HG03108 (cell line): ENCODE results near the gene SPINT3.

Experiments used
- ATAC-seq: cut with Tn5 transposase; IDR thresholded peaks from one replicate; pipeline ENCODE4 v1.9.1; 2021; ENCODE audit warnings: moderate library complexity; ENCODE audit not compliant: unreplicated experiment

SPINT3 gene, protein sequence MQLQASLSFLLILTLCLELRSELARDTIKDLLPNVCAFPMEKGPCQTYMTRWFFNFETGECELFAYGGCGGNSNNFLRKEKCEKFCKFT

GRCh38 chr20:45515147-45515913, at the start of gene SPINT3:
Gene SPINT3 (minus strand): TSS chr20:45515622. CDS start chr20:45515608, 14 bp downstream.
- no peak for ATAC-seq

- no peak for ATAC-seq
Observed at GRCh38 chr20:45564760-45565276, 49.4 kb upstream of the SPINT3 start.

DNA sequence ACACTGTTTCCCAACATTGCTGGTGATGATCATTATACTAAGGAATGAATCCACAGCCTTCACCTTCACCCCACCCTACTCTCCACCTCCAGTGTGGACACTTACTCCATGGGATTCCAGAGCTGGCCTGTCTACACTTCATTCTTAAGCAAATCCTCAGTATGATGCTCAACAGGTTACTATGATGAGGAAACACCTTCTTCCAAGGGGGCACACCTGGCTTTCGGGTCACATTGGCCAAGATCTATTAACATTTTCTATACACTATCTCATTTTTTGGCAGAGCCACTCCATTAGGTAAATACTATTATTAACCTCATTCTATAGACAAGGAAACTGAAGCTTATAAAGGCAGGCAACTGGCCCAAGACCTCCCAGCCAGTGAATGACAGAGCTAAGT, 39.8 kb upstream of the SPINT3 start:
- ATAC-seq: no peak

DNA sequence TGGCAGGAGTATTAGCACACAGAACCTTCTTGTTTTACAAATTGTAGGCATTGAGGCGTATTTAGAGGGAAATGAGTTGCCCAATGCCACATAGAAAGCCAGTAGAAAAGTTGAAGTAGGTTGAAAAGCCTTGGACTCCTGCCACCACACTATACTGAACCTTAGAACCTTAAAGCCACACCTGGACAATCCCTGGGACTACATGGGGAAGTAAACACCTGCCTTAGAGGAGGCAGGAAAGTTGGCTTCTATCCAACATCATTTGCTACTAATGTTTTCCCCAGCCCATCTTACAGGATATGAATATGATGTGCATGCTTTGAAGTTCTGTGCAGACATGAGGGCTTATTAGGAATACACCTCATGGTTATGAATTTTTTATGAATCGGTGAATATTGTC, 37.0 kb upstream of the SPINT3 start:
- no peak for ATAC-seq

- ATAC-seq: no peak
Observed at GRCh38 chr20:45550765-45551164, 35.3 kb upstream of the SPINT3 start.

GRCh38 chr20:45548410-45548809, 33.0 kb upstream of the SPINT3 start:
- no peak for ATAC-seq

DNA sequence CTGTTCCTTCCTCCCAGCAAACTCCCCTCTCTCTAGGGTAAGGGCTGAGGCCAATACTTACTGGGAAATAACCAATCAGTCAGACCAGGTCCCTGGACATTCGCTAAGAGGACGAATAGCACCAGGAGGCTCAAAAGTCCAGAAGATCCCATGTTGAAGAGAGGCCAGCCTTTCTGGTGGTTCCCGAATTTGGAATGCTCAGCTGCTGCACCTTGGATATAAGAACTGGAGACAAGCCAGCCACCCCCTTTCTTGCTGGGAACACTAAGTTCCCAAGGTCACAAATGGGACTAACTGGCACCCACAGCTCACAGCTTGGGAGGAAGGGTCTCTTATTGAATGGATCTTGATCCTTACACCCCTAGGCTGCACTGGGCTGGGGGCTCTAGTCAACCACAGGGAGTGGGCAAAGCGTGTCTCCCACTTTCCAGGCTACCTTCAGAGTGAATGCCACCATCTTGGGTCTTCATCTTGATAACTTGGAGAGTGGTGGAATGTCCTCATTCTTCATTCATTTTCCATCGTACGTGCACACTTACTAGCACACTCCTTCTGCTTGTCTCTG, 31.9 kb upstream of the SPINT3 start, which contains the start of gene EPPIN:
EPPIN (minus strand) TSS at position 196 of the 565 bp plus-strand sequence; CDS start at position 152, 44 bp downstream.
- no peak for ATAC-seq

- ATAC-seq: no peak
Observed at GRCh38 chr20:45545754-45546453, 30.5 kb upstream of the SPINT3 start.

DNA sequence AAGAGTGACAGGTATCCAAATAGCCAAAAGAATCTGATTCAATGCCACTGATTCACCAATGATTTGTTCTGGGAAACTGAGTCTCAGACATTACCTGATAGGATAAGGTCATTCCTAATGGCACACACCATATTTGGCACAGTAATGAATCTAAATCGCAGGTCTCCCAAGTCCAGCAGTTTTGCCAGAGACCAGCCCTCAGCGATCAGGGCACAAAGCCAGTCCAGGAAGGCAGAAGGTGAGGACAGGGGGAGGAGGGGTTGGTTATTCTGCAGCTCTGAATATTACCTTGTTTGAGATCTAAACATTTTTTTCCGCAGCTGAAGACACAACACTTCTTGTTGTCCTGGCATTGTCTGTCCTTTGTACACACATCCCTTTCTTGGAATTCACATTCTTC, 29.9 kb upstream of the SPINT3 start:
- ATAC-seq: no peak

- no peak for ATAC-seq
Observed at GRCh38 chr20:45539382-45539781, 24.0 kb upstream of the SPINT3 start, which contains the start of gene WFDC6. Gene WFDC6 (minus strand): TSS chr20:45539482. CDS start chr20:45539407, 75 bp downstream.

DNA sequence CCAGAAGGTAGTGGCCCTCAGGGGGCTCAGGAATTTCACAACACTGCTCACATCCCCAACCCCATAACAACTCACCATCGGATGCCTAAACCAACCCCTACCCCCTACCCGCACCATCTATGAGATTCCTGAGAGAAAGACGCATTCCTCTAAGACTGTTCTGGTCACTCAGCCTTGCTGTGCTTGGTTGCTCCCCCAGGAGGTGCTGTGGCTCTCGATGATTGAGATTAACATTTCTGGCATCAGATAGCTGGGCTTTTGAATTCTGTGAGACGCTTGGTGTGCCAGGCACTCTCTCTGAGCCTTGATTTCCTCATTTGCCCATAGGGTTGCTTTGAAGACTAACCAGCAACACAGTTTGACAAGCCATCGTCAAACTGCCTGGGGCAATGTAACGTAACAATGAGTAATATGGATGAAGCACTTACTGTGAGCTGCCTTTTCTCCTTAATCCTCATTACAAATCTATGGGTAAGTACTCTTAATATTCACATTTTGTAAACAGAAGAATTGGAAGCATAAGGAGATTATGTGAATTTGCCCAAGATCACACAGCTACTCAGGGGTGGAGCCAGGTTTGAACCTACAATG, 22.9 kb upstream of the SPINT3 start:
- no peak for ATAC-seq

- no peak for ATAC-seq
Observed at GRCh38 chr20:45527294-45527693, 11.9 kb upstream of the SPINT3 start.

DNA sequence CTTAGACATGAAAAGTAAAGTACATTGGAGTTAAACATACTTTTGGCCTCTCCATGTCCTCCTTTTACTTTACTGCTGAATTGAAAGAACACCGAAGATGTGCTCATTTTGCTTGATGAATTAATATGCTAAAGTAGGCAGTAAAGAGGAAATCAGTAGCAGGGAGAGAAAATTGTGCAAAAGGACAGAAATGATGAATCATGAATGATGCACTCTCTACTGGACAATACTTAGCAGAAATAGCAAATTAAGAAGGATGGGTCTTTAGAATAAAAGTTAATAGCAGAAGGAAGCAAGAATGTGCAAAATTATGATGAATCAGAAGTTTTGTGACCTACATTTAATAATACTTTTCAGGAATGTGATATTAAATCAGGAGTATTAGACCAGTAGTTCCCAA, 8.4 kb upstream of the SPINT3 start:
- ATAC-seq: no peak

GRCh38 chr20:45518282-45518681, 2.9 kb upstream of the SPINT3 start:
- no peak for ATAC-seq

DNA sequence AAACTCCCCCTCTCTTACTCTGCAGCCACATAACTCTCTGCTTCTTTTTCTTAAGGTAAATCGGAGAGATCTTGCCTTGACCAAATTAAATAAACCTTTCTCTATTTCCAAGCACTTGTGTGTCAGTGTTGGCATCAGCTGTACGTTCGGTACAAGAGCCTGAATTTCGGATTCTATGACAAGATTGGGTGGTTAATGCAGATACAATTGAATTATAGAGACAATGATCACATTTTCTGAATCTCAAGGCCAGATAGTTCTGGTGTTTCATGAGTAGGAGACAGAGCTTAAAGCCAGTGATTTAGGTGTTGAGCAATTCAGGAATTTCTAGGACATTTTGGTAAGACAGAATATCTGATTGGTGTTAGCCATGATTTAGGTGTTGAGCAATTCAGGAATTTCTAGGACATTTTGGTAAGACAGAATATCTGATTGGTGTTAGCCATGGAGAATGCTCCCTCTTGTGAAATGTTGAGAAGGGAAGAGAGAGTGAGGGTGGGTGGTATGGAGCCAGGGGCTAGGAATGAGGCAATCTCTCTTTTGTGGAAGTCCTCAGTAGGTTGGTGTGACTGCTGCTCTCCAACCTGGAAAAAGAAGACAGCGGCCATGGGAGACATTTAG, 5.1 kb downstream of the SPINT3 start:
- ATAC-seq: no peak

GRCh38 chr20:45509091-45509490, 6.3 kb downstream of the SPINT3 start:
- no peak for ATAC-seq

DNA sequence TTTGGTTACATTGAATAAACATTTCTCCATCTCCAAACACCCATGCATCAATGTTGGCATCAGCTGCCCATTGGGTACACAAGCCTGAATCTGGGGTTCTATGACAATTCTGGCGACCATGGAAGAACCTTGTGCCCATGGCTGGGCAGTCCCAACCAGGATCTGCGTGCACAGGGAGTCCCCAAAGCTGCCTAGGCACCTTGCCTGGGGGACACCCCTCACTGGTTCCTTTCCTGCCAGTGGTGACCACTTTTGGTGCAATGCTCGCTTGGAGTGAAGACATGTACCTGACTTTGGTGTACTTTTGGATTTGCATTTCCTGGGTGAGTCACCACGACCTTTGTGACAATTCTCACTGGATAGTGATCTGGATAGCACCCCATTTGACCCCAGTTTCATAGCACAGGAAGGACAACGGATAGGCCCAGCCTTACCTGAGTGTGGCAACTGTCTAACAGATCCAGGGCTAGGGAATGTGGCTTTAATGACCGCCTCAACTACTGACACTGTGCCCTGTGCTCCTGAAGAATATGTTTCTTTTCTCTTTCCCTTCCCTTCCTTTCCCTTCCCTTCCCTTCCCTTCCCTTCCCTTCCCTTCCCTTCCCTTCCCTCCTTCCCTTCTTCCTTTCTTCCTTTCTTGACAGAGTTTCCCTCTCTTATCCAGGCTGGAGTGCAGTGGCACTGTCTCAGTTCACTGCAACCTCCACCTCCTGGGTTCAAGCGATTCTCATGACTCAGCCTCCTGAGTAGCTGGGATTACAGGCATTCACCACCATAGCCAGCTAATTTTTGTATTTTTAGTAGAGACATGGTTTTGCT, 7.1 kb downstream of the SPINT3 start:
- no peak for ATAC-seq

DNA sequence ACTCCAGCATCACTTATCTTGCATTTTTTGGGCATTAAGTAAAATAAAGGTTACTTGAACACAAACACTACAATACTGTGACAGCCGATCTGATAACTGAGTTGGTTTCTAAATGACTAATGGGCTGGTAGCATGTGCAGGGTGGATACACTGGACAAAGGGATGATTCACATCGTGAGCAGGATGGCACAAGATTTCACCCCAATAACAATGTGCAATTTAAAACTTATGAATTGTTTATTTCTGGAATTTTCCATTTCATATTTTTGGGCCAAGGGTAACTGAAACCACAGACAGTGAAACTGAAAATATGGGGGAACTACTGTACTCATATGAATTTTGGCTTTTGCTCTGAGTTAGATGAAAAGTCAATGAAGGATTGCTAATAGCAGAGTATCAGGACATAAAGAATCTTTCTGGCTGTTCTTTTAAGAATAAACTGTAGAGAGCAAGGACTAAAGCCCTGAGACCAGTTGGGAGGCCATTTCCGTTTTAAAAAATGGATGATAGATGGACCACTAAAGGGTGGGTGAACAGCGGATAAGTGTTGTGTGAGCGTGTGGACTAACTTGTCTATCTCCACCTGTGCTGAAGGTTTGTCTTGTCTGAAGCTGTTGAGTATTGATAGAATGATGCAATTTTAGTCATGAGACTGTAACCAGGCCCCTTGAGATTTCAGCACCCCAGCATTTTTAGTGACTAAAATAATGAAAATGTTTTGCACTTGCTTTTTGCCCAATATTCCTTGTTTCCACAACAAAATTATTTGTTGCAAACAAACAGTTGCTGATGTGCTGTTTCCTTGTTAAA, 8.2 kb downstream of the SPINT3 start:
- ATAC-seq: no peak

GRCh38 chr20:45506398-45506797, 9.0 kb downstream of the SPINT3 start:
- no peak for ATAC-seq
